Measurements from ENCODE around the gene CEP128.
A peak's percentile ranks its signal among the peaks of the same experiment; 100 is the strongest.

Gene CEP128

GRCh38 chr14:80653956-80654355, 287.6 kb downstream of the CEP128 start:
- H3K4me3 ChIP-seq (ENCODE audit: low read length), result no peak overlapping the region
- no peak for DNase-seq (ENCODE audit: low read depth)
- no peak for TF ChIP-seq CTCF (conservative IDR thresholded peaks at IDR 0.05; ENCODE audit: low read depth, low read length)

GRCh38 chr14:80645667-80646413, 295.7 kb downstream of the CEP128 start:
- no peak for DNase-seq (ENCODE audit: low read depth)
- no peak overlapping the region for H3K4me3 ChIP-seq (ENCODE audit: low read length)
- no peak for TF ChIP-seq CTCF (conservative IDR thresholded peaks at IDR 0.05; ENCODE audit: low read depth, low read length)

GRCh38 chr14:80644826-80645225, 296.7 kb downstream of the CEP128 start:
- DNase-seq (ENCODE audit: low read depth), result no peak
- TF ChIP-seq CTCF (conservative IDR thresholded peaks at IDR 0.05; ENCODE audit: low read depth, low read length), result no peak
- no peak overlapping the region for H3K4me3 ChIP-seq (ENCODE audit: low read length)

- no peak for TF ChIP-seq CTCF (conservative IDR thresholded peaks at IDR 0.05; ENCODE audit: low read depth, low read length)
- peak; percentile 71 for DNase-seq (ENCODE audit: low read depth)
- H3K4me3 ChIP-seq (ENCODE audit: low read length), result no peak overlapping the region
Measured at GRCh38 chr14:80638620-80639515, 302.7 kb downstream of the CEP128 start.

GRCh38 chr14:80637756-80638619, 303.6 kb downstream of the CEP128 start:
- DNase-seq (ENCODE audit: low read depth), result no peak
- TF ChIP-seq CTCF (conservative IDR thresholded peaks at IDR 0.05; ENCODE audit: low read depth, low read length), result no peak
- no peak overlapping the region for H3K4me3 ChIP-seq (ENCODE audit: low read length)

- H3K4me3 ChIP-seq (ENCODE audit: low read length), result no peak overlapping the region
- DNase-seq (ENCODE audit: low read depth), result no peak
- peak; percentile 42 for TF ChIP-seq CTCF (conservative IDR thresholded peaks at IDR 0.05; ENCODE audit: low read depth, low read length)
Measured at GRCh38 chr14:80636071-80636470, 305.5 kb downstream of the CEP128 start.

Measured in retinal pigment epithelial cell (primary cell).